GM23338 (cell line): ENCODE results near the gene OTUD5. TPM values are rescaled to one million over a fixed set of nuclear protein-coding genes. Genes with fewer than 3 reads are reported as not detected.

Experiments used
- ATAC-seq: fragments of 200-7000 bp; cut with Tn5 transposase; 3 replicates; pipeline ENCODE4 v1.9.1; 2020
- DNase-seq: peaks from one replicate; pipeline ENCODE4 v3.0.0-alpha.2; 2015; ENCODE audit warnings: low spot score
- H2AFZ ChIP-seq: fragments of 200-600 bp; sonication (generic); 2 replicates; pipeline ENCODE4 v1.8.0; 2016; ENCODE audit warnings: antibody characterized with exemption, mild to moderate bottlenecking, moderate library complexity
- H3F3A ChIP-seq: fragments of 200-600 bp; sonication (generic); replicated peaks from 2 replicates; pipeline ENCODE4 v1.8.0; 2017; ENCODE audit warnings: antibody characterized with exemption, mixed run types, low read depth
- H3K27ac ChIP-seq: fragments of 200-600 bp; sonication (generic); 2 replicates; pipeline ENCODE4 v1.6.1; 2016; ENCODE audit warnings: low read depth
- H3K27me3 ChIP-seq: fragments of 200-600 bp; sonication (generic); 2 replicates; pipeline ENCODE4 v1.8.0; 2016; ENCODE audit warnings: mild to moderate bottlenecking, mixed run types, moderate library complexity; ENCODE audit not compliant: insufficient read depth
- H3K36me3 ChIP-seq: fragments of 200-600 bp; sonication (generic); 2 replicates; pipeline ENCODE4 v1.8.0; 2016; ENCODE audit warnings: mild to moderate bottlenecking; ENCODE audit not compliant: insufficient read depth
- H3K4me1 ChIP-seq: fragments of 200-600 bp; sonication (generic); 2 replicates; pipeline ENCODE4 v1.8.0; 2016; ENCODE audit warnings: mild to moderate bottlenecking, moderate library complexity; ENCODE audit not compliant: insufficient read depth
- H3K4me2 ChIP-seq: fragments of 200-600 bp; sonication (generic); 2 replicates; pipeline ENCODE4 v1.7.1; 2017; ENCODE audit warnings: mixed run types
- H3K4me3 ChIP-seq: fragments of 200-600 bp; sonication (generic); 2 replicates; pipeline ENCODE4 v1.6.1; 2016; ENCODE audit warnings: mixed run types
- H3K79me2 ChIP-seq: fragments of 200-600 bp; sonication (generic); replicated peaks from 2 replicates; pipeline ENCODE4 v1.8.0; 2017; ENCODE audit warnings: mild to moderate bottlenecking; ENCODE audit not compliant: insufficient read depth
- H3K9me2 ChIP-seq: fragments of 200-600 bp; sonication (generic); 2 replicates; pipeline ENCODE4 v1.8.0; 2017; ENCODE audit not compliant: insufficient read depth
- H4K20me1 ChIP-seq: fragments of 200-600 bp; sonication (generic); replicated peaks from 2 replicates; pipeline ENCODE4 v1.8.0; 2017; ENCODE audit warnings: mild to moderate bottlenecking; ENCODE audit not compliant: insufficient read depth
- H3K27ac Mint-ChIP-seq: 2 replicates; pipeline ENCODE4 v1.8.0; 2020; ENCODE audit warnings: inconsistent platforms, mild to moderate bottlenecking, moderate library complexity, mixed read lengths
- H3K27me3 Mint-ChIP-seq: 3 replicates; pipeline ENCODE4 v1.8.0; 2022; ENCODE audit warnings: low read depth, mild to moderate bottlenecking, moderate library complexity, mixed read lengths, inconsistent platforms; ENCODE audit not compliant: insufficient read depth, poor library complexity
- H3K36me3 Mint-ChIP-seq: 3 replicates; pipeline ENCODE4 v1.8.0; 2021; ENCODE audit warnings: low read depth, mild to moderate bottlenecking, inconsistent platforms, moderate library complexity, mixed read lengths
- H3K4me1 Mint-ChIP-seq: 3 replicates; pipeline ENCODE4 v1.8.0; 2020; ENCODE audit warnings: mild to moderate bottlenecking, inconsistent platforms, mixed read lengths
- H3K4me3 Mint-ChIP-seq: 3 replicates; pipeline ENCODE4 v1.8.0; 2021; ENCODE audit warnings: moderate library complexity, mild to moderate bottlenecking, inconsistent platforms, mixed read lengths
- H3K9me3 Mint-ChIP-seq: 3 replicates; pipeline ENCODE4 v1.8.0; 2020; ENCODE audit warnings: moderate library complexity, mild to moderate bottlenecking, inconsistent platforms, mixed read lengths
- CTCF ChIP-seq, 2 experiments: fragments of 200-600 bp in 1 of 2; sonication (generic) in 1 of 2; conservative IDR thresholded peaks; 2 replicates each; pipeline versions ENCODE4 v1.5.1 to v1.6.1; 2016 to 2017; ENCODE audit warnings: antibody characterized with exemption in 2 of 2, low read depth in 2 of 2, mild to moderate bottlenecking in 2 of 2, moderate library complexity in 1 of 2
- ETS1 ChIP-seq: IDR thresholded peaks from 2 replicates; pipeline ENCODE4 v1.6.1; 2016; ENCODE audit warnings: antibody characterized with exemption
- EZH2 ChIP-seq: fragments of 200-600 bp; sonication (generic); IDR thresholded peaks from one replicate; pipeline ENCODE4 v1.8.0; 2017; ENCODE audit warnings: antibody characterized with exemption, mild to moderate bottlenecking, low read depth; ENCODE audit not compliant: unreplicated experiment
- NANOG ChIP-seq: IDR thresholded peaks from 2 replicates; pipeline ENCODE4 v1.6.1; 2016; ENCODE audit warnings: antibody characterized with exemption, borderline replicate concordance
- POLR2AphosphoS5 ChIP-seq: IDR thresholded peaks from 2 replicates; pipeline ENCODE4 v1.6.1; 2016; ENCODE audit warnings: antibody characterized with exemption, low read depth
- REST ChIP-seq: IDR thresholded peaks from one replicate; pipeline ENCODE4 v1.6.1; 2018; ENCODE audit warnings: antibody characterized with exemption; ENCODE audit not compliant: unreplicated experiment
- STAT1 ChIP-seq: IDR thresholded peaks from one replicate; pipeline ENCODE4 v1.6.1; 2016; ENCODE audit warnings: antibody characterized with exemption; ENCODE audit not compliant: unreplicated experiment
- polyA plus RNA-seq: library from polyadenylated mRNA; unstranded; fragments of >200 nt; fragmentation: Nextera tagmentation; extraction: Ambion mirVana; gene quantifications from 2 replicates; pipeline ENCODE4 v1.2.1, GENCODE V29; 2016
- total RNA-seq: library from RNA; depleted of rRNA; stranded (reverse); fragments of >200 nt; shearing (Covaris generic); gene quantifications from 2 replicates; pipeline ENCODE4 v1.2.3, GENCODE V29; 2014

The OTUD5 gene
- total and polyA plus RNA-seq, 2 experiments from 2014 or later = 23.5 to 56.5 TPM

- DNase-seq (no peak), ATAC-seq (no peak)
- Histone ChIP-seq H3K27ac (no peak overlapping the region), H3K4me3 (no peak overlapping the region), H3K9me2 (no peaks in the 10 kb centered on the region), H4K20me1 (no peaks in the 10 kb centered on the region; the same call in 1 of the 2 replicates), H3K36me3 (no peaks in the 10 kb centered on the region), H2AFZ (no peak overlapping the region), H3F3A (no peaks in the 10 kb centered on the region), H3K79me2 (peaks cover 66% of the 10 kb centered on the region), H3K4me2 (no peak overlapping the region), H3K4me1 (peaks cover 4% of the 10 kb centered on the region; the same call in 1 of the 2 replicates), H3K27me3 (no peaks in the 10 kb centered on the region)
- H3K36me3 Mint-ChIP-seq = peaks cover 40% of the 10 kb centered on the region
- H3K27me3 Mint-ChIP-seq = peaks cover 6% of the 10 kb centered on the region
- no peaks in the 10 kb centered on the region; the same call in 2 of the 3 replicates for H3K9me3 Mint-ChIP-seq
- H3K4me1 Mint-ChIP-seq = peaks cover 46% of the 10 kb centered on the region
- TF ChIP-seq CTCF (conservative IDR thresholded peaks at IDR 0.05; ENCODE audit: low read depth in 2 of 2) = no peak
- no peak for TF ChIP-seq EZH2
- no peak for TF ChIP-seq REST
- no peak for TF ChIP-seq NANOG
- TF ChIP-seq ETS1 = no peak
- no peak for TF ChIP-seq POLR2AphosphoS5
- no peak overlapping the region for H3K4me3 Mint-ChIP-seq
- peak overlapping the region; percentile 31; the same call in 1 of the 2 replicates for H3K27ac Mint-ChIP-seq
Measured at GRCh38 chrX:48940404-48940955, 16.9 kb downstream of the OTUD5 start.

- no peak overlapping the region for H3K4me2 ChIP-seq
- H3K27ac ChIP-seq = no peak overlapping the region
- Mint-ChIP-seq H3K4me3 (no peak overlapping the region), H3K36me3 (peaks cover 48% of the 10 kb centered on the region), H3K27ac (peak overlapping the region; percentile 91), H3K27me3 (peaks cover 6% of the 10 kb centered on the region), H3K4me1 (peaks cover 46% of the 10 kb centered on the region), H3K9me3 (no peaks in the 10 kb centered on the region; the same call in 2 of the 3 replicates)
- no peaks in the 10 kb centered on the region for H3K9me2 ChIP-seq
- no peaks in the 10 kb centered on the region; the same call in 1 of the 2 replicates for H4K20me1 ChIP-seq
- no peak overlapping the region for H2AFZ ChIP-seq
- H3K27me3 ChIP-seq = no peaks in the 10 kb centered on the region
- H3K4me3 ChIP-seq = no peak overlapping the region
- peaks cover 58% of the 10 kb centered on the region for H3K79me2 ChIP-seq
- no peaks in the 10 kb centered on the region for H3F3A ChIP-seq
- ATAC-seq = no peak
- H3K4me1 ChIP-seq = peaks cover 4% of the 10 kb centered on the region; the same call in 1 of the 2 replicates
- no peaks in the 10 kb centered on the region for H3K36me3 ChIP-seq
- no peak for DNase-seq
- TF ChIP-seq STAT1 = no peak
- no peak for TF ChIP-seq NANOG
Measured at GRCh38 chrX:48939524-48940228, 17.7 kb downstream of the OTUD5 start.
